HG02973 (cell line): ENCODE measurements around the gene CYP2A6.
"Not testable (repeated sequence)": the region's sequence is repeated elsewhere in the genome, so short reads cannot be mapped to it uniquely, and the experiment has no call there.

Experiments
- ATAC-seq: cut with Tn5 transposase; IDR thresholded peaks from one replicate; pipeline ENCODE4 v1.9.1; 2021; ENCODE audit warnings: moderate library complexity; ENCODE audit not compliant: unreplicated experiment

The CYP2A6 gene

DNA sequence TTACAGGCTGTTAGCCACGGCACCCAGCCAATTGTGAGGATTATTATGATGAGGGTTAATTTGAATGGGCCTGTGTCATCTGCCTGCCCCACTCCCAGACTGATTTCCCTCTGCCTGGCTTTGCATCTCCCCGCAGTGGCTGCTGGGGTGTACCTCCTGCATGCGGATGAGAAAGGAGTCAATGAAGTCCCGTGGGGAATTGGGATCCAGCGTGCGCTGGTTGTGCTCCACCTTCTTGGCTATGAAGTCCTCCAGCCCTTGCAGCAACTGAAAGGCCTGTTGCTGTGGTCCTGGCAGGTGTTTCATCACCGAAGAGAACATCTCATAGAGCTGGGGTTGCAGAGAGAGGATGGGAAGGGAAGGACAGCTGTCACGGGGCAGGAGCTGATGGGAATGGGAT, 3.5 kb downstream of the CYP2A6 start:
- ATAC-seq, result not testable (repeated sequence)

- ATAC-seq, result not testable (repeated sequence)
These were observed 6.6 kb downstream of the CYP2A6 start for GRCh38 chr19:40843653-40844052.

DNA sequence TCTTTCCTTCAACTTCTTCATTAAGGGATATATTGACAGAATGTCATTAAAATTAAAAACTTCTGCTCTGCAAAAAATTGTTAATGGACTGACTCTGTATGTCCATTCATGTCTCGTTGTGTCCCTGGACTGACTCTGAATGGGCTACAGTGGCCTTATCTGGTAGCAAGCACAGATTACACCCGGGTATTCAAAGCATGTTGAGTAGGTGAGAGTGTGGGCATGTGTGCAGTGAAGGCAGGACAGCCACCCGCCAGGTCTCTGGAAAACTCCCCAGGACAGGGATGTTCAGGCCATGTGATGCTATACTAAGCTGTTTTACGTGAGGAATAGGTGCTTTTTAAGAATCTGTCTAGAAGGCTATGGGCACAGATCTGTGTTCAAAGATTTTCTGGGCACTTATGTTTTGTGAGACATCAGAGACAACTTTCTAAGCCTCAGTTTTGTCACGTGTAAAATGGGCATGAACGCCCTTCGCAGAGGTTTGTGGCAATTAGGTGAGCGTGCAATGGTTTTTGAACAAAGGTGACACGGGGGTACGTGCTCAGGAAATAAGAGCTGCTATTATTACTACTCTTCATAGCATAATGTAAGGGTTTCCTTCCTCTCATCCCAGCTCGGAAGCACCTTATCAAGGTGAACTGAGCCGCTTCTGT, 7.1 kb downstream of the CYP2A6 start:
- ATAC-seq, result not testable (repeated sequence)

- not testable (repeated sequence) for ATAC-seq
These were observed 8.2 kb downstream of the CYP2A6 start for GRCh38 chr19:40842012-40842411.

DNA sequence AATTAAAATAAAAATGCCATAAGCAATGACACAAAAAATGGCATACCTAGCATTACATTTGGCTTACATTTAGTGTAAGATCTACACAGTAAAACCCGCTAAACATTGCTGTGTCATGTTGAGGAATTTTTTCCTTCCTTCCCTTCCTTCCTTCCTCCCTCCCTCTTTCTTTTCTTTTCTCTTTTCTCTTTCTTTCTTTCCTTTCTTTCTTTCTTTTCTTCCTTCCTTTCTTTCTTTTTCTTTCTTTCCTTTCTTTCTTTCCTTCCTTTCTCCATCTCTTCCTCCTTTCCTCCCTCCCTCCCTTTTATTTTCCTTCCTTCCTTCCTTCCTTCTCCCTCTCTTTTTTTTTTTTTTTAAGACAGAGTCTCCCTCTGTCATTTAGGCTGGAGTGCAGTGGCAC, 11.8 kb downstream of the CYP2A6 start:
- not testable (repeated sequence) for ATAC-seq

GRCh38 chr19:40836754-40837429, 13.4 kb downstream of the CYP2A6 start:
- ATAC-seq, result no peak

GRCh38 chr19:40833728-40834533, 16.3 kb downstream of the CYP2A6 start:
- ATAC-seq, result not testable (repeated sequence)

- not testable (repeated sequence) for ATAC-seq
These were observed 17.8 kb downstream of the CYP2A6 start for GRCh38 chr19:40832431-40832790.

- ATAC-seq, result no peak
These were observed 18.5 kb downstream of the CYP2A6 start for GRCh38 chr19:40831502-40832430.

GRCh38 chr19:40830741-40831140, 19.5 kb downstream of the CYP2A6 start:
- not testable (repeated sequence) for ATAC-seq

DNA sequence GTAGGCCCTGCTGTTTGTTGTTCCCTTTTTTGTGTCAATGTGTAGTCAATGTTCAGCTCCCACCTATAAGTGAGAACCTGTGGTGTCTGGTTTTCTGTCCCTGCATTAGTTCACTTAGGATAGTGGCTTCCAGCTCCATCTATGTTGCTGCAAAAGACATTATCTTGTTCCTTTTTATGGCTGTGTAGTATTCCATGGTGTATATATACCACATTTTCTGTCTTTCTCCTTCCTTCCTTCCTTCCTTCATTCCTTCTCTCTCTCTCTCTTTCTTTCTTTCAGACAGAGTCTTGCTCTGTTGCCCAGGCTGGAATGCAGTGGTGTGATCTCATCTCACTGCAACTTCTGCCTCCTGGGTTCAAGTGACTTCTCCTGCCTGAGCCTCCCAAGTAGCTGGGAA, 21.0 kb downstream of the CYP2A6 start:
- ATAC-seq, result no peak

DNA sequence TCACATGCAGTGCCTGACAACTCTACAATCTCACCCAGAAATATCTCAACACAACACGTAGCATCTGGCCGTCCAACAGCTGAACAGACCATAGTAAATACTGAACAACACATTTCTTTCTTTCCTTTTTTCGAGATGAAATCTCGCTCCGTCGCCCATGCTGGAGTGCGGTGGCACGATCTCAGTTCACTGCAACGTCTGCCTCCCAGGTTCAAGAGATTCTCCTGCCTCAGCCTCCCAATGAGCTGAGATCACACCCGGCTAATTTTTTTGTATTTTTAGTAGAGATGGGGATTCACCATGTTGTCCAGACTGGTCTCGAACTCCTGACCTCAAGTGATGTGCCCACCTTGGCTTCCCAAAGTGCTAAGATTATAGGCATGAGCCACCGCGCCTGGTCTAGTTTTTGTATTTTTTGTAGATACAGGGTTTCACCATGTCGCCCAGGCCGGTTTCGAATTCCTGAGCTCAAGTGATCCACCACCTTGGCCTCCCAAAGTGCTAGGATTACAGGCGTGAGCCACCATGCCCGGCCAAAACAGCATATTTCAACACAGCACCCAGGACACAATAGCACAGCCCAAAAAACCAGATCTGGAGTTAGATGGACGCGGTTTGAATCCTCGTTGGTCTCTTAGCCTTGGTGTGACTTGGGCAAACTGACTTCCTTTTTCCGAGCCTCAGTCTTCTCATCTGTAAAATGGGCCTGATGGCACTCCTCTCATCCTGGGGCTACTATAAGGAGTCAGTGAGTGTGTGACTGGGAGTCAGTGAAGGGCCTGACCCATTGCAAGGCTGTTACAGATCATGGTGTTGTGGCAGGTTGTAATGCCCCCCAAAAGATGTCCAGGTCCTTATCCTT, 22.6 kb downstream of the CYP2A6 start:
- no peak for ATAC-seq

- not testable (repeated sequence) for ATAC-seq
These were observed 23.4 kb downstream of the CYP2A6 start for GRCh38 chr19:40826699-40827385.

GRCh38 chr19:40826312-40826698, 23.9 kb downstream of the CYP2A6 start:
- ATAC-seq, result not testable (repeated sequence)

- not testable (repeated sequence) for ATAC-seq
These were observed 24.7 kb downstream of the CYP2A6 start for GRCh38 chr19:40825460-40826095.

DNA sequence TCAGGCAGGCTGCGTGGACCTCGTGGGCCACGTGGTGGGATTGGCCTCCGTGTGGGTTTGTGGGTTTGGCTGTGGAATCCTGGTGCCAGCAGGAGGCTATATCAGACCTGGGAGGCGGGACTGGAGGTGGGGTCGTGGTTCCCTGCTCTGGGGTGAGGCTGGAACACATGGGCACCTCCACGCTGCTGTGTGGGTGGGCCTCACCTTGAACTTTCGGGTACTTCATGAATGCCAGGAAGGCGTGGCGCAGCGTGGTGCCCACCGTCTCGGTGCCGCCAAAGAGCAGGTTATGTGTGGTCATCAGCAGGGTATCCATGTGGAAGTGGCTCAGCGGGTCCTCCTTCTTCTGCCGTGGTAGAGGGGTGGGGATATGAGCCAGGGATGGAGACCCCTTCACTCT, 25.3 kb downstream of the CYP2A6 start:
- ATAC-seq, result not testable (repeated sequence)

DNA sequence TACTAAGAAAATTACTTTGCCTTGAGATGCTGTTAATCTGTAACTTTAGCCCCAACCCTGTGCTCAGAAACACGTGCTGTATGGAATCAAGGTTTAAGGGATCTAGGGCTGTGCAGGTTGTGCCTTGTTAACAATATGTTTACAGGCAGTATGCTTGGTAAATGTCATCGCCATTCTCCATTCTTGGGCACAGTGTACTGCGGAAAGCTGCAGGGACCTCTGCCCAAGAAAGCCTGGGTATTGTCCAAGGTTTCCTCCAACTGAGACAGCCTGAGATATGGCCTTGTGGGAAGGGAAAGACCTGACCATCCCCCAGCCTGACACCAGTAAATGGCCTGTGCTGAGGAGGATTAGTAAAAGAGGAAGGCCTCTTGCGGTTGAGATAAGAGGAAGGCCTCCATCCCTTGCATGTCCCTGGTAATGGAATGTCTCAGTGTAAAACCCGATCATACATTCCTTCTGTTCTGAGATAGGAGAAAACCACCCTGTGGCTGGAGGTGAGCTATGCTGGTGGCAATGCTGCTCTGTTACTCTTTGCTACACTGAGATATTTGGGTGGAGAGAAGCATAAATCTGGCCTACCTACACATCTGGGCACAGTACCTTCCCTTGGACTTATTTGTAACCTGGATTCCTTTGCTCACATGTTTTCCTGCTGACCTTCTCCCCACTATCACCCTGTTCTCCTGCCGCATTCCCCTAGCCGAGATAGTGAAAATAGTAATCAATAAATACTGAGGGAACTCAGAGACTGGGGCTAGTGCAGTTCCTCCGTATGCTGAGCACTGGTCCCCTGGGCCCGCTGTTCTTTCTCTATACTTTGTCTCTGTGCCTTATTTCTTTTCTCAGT, 27.3 kb downstream of the CYP2A6 start:
- ATAC-seq, result not testable (repeated sequence)

DNA sequence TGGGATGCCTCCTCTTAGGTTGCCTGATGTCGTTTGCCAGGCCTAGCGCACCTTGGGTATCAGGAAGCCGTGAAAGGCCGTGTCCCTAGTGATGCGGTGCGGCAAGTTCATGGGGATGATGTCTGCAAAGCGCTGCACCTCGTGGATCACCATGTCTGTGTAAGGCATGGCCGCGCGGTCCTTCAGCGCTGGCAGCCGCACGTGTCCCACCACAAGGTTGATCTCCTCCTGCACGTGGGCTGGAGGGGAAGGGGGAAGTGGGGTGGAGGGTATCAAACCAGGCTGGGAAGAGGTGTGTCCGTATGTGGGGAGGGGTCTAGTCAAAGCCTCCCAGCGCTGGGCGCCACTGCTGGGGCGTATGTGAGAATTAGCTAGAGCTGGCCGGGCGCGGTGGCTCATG, 28.1 kb downstream of the CYP2A6 start:
- ATAC-seq, result no peak
